Activated naive CD8-positive, alpha-beta T cell treated with anti-CD3 and anti-CD28 coated beads, Interleukin-2, amount 10 ng/mL, durations not matched to agents 7 days and 5 days (primary cell): ENCODE measurements around the gene SLC12A1. TPM values are rescaled to one million over a fixed set of nuclear protein-coding genes. Genes with fewer than 3 reads are reported as not detected.

Source experiments
- ATAC-seq: fragments of 150-1000 bp; cut with Tn5 transposase; one replicate; pipeline ENCODE4 v1.10.0; 2021; ENCODE audit warnings: low read depth, moderate library complexity
- POLR2A ChIA-PET: fragments of 350-600 bp; sonication (Branson Sonifier 250); formaldehyde crosslinking; loops from one replicate; lab custom pipeline; 2021; ENCODE audit warnings: antibody characterized with exemption; lab: Charles Lee
- DNase-seq: peaks from one replicate; pipeline ENCODE4 v3.0.0; 2021
- H3K27ac Mint-ChIP-seq: one replicate; pipeline ENCODE4 v1.8.0; 2022; ENCODE audit warnings: mild to moderate bottlenecking, mixed read lengths
- H3K27me3 Mint-ChIP-seq: one replicate; pipeline ENCODE4 v1.8.0; 2022; ENCODE audit warnings: mild to moderate bottlenecking, moderate library complexity, mixed read lengths
- H3K36me3 Mint-ChIP-seq: one replicate; pipeline ENCODE4 v1.8.0; 2021; ENCODE audit warnings: mild to moderate bottlenecking, mixed read lengths
- H3K4me1 Mint-ChIP-seq: one replicate; pipeline ENCODE4 v1.8.0; 2021; ENCODE audit warnings: mixed read lengths
- H3K4me3 Mint-ChIP-seq: one replicate; pipeline ENCODE4 v1.8.0; 2022; ENCODE audit warnings: mild to moderate bottlenecking, moderate library complexity, mixed read lengths
- H3K9me3 Mint-ChIP-seq: one replicate; pipeline ENCODE4 v1.8.0; 2021; ENCODE audit warnings: mixed read lengths
- total RNA-seq, 2 experiments: library from RNA; stranded (reverse); gene quantifications; one replicate each; pipeline ENCODE4 v1.2.3, GENCODE V29; 2021

Gene SLC12A1
- total RNA-seq, 2 experiments from 2014 or later = not detected

- Mint-ChIP-seq H3K4me1 (peaks cover 27% of the 10 kb centered on the region), H3K27me3 (peaks cover under 1% of the 10 kb centered on the region), H3K9me3 (no peaks in the 10 kb centered on the region), H3K4me3 (peak overlapping the region; percentile 100), H3K36me3 (peaks cover 19% of the 10 kb centered on the region), H3K27ac (peak overlapping the region; percentile 100)
- no peak for DNase-seq
- POLR2A ChIA-PET = interaction anchor here (0.7 kb wide), 1 partner anchor 153 kb away, joined by 3 read pairs; no protein-coding TSS in a partner anchor
- no peak for ATAC-seq
These were observed 124.1 kb downstream of the SLC12A1 start for GRCh38 chr15:48330105-48330785.

GRCh38 chr15:48330855-48331795 is 125.0 kb downstream of the SLC12A1 start, which contains the start of gene DUT:
Gene DUT, plus strand, starts transcription at chr15:48331429. Its CDS starts 87 bp downstream, at chr15:48331516.
- DNase-seq (peak; percentile 87), ATAC-seq (peak; percentile 87)
- no peaks in the 10 kb centered on the region for H3K9me3 Mint-ChIP-seq
- peak within 1 kb of the TSS; percentile 100 for H3K4me3 Mint-ChIP-seq
- POLR2A ChIA-PET = interaction anchor here (0.6 to 1.7 kb wide), 6 partner anchors 10 to 1872 kb away, joined by 3 to 9 read pairs (median 5); partner anchors contain the start of genes CEP152 and MYEF2
- H3K4me1 Mint-ChIP-seq = peaks cover 34% of the 10 kb centered on the region
- H3K27ac Mint-ChIP-seq = peak within 1 kb of the TSS; percentile 100
- H3K36me3 Mint-ChIP-seq = peaks cover 21% of the 10 kb centered on the region
- no peaks in the 10 kb centered on the region for H3K27me3 Mint-ChIP-seq

- peaks cover 41% of the 10 kb centered on the region for H3K4me1 Mint-ChIP-seq
- peaks cover 19% of the 10 kb centered on the region for H3K36me3 Mint-ChIP-seq
These were observed 125.9 kb downstream of the SLC12A1 start for GRCh38 chr15:48331796-48332641.

GRCh38 chr15:48332642-48333034 is 126.5 kb downstream of the SLC12A1 start:
- peaks cover 16% of the 10 kb centered on the region for H3K36me3 Mint-ChIP-seq
- ATAC-seq = no peak
- POLR2A ChIA-PET = interaction anchor here (1.2 to 1.7 kb wide), 4 partner anchors 9 to 478 kb away, joined by 4 to 9 read pairs (median 6); partner anchors contain the start of genes CEP152 and MYEF2
- H3K4me3 Mint-ChIP-seq = peak overlapping the region; percentile 100
- peaks cover 43% of the 10 kb centered on the region for H3K4me1 Mint-ChIP-seq
- DNase-seq = no peak
- H3K27me3 Mint-ChIP-seq = no peaks in the 10 kb centered on the region
- H3K9me3 Mint-ChIP-seq = no peaks in the 10 kb centered on the region
- H3K27ac Mint-ChIP-seq = peak overlapping the region; percentile 95

More at GRCh38 chr15:48331796-48332641, 125.9 kb downstream of the SLC12A1 start:
- Mint-ChIP-seq H3K9me3 (no peaks in the 10 kb centered on the region), H3K27me3 (no peaks in the 10 kb centered on the region), H3K4me3 (peak overlapping the region; percentile 100), H3K27ac (peak overlapping the region; percentile 95)
- POLR2A ChIA-PET = interaction anchor here (0.6 to 1.7 kb wide), 5 partner anchors 9 to 1871 kb away, joined by 4 to 9 read pairs (median 5); partner anchors contain the start of genes CEP152 and MYEF2
- ATAC-seq (peak; percentile 62), DNase-seq (peak; percentile 83)

GRCh38 chr15:48333540-48333939 is 127.4 kb downstream of the SLC12A1 start:
- POLR2A ChIA-PET = no interaction called here
- ATAC-seq = no peak
- Mint-ChIP-seq H3K27ac (peak overlapping the region; percentile 31), H3K9me3 (no peaks in the 10 kb centered on the region), H3K36me3 (peaks cover 14% of the 10 kb centered on the region), H3K27me3 (no peaks in the 10 kb centered on the region), H3K4me1 (peaks cover 45% of the 10 kb centered on the region), H3K4me3 (peak overlapping the region; percentile 100)
- DNase-seq = no peak

GRCh38 chr15:48334260-48334659 is 128.2 kb downstream of the SLC12A1 start:
- H3K27ac Mint-ChIP-seq = peak overlapping the region; percentile 44
- H3K36me3 Mint-ChIP-seq = peaks cover 14% of the 10 kb centered on the region
- ATAC-seq = no peak
- no peaks in the 10 kb centered on the region for H3K27me3 Mint-ChIP-seq
- H3K9me3 Mint-ChIP-seq = no peaks in the 10 kb centered on the region
- peaks cover 45% of the 10 kb centered on the region for H3K4me1 Mint-ChIP-seq
- peak overlapping the region; percentile 100 for H3K4me3 Mint-ChIP-seq
- POLR2A ChIA-PET = interaction anchor here (1.2 kb wide), 1 partner anchor 18 kb away, joined by 5 read pairs; no protein-coding TSS in a partner anchor
- DNase-seq = no peak

GRCh38 chr15:48336940-48337339 is 130.8 kb downstream of the SLC12A1 start:
- H3K9me3 Mint-ChIP-seq = no peaks in the 10 kb centered on the region
- H3K4me1 Mint-ChIP-seq = peaks cover 42% of the 10 kb centered on the region
- POLR2A ChIA-PET = no interaction called here
- peaks cover 25% of the 10 kb centered on the region for H3K36me3 Mint-ChIP-seq
- ATAC-seq (peak; percentile 54), DNase-seq (no peak)
- no peak overlapping the region for H3K4me3 Mint-ChIP-seq
- no peaks in the 10 kb centered on the region for H3K27me3 Mint-ChIP-seq
- no peak overlapping the region for H3K27ac Mint-ChIP-seq

- ATAC-seq (no peak), DNase-seq (no peak)
- POLR2A ChIA-PET = no interaction called here
- H3K27ac Mint-ChIP-seq = no peak overlapping the region
- no peaks in the 10 kb centered on the region for H3K9me3 Mint-ChIP-seq
- no peak overlapping the region for H3K4me3 Mint-ChIP-seq
- H3K36me3 Mint-ChIP-seq = peaks cover 28% of the 10 kb centered on the region
- peaks cover 41% of the 10 kb centered on the region for H3K4me1 Mint-ChIP-seq
- H3K27me3 Mint-ChIP-seq = no peaks in the 10 kb centered on the region
These were observed 131.5 kb downstream of the SLC12A1 start for GRCh38 chr15:48337607-48338006.

- DNase-seq (no peak), ATAC-seq (no peak)
- Mint-ChIP-seq H3K4me3 (no peak overlapping the region), H3K27ac (no peak overlapping the region), H3K9me3 (no peaks in the 10 kb centered on the region), H3K27me3 (no peaks in the 10 kb centered on the region), H3K36me3 (peaks cover 28% of the 10 kb centered on the region), H3K4me1 (peaks cover 20% of the 10 kb centered on the region)
- POLR2A ChIA-PET = no interaction called here
These were observed 134.0 kb downstream of the SLC12A1 start for GRCh38 chr15:48340111-48340510.

GRCh38 chr15:48343865-48344264 is 137.8 kb downstream of the SLC12A1 start:
- POLR2A ChIA-PET = no interaction called here
- no peaks in the 10 kb centered on the region for H3K27me3 Mint-ChIP-seq
- peaks cover 1% of the 10 kb centered on the region for H3K4me1 Mint-ChIP-seq

GRCh38 chr15:48345516-48345915 is 139.4 kb downstream of the SLC12A1 start:
- Mint-ChIP-seq H3K27ac (no peak overlapping the region), H3K4me3 (no peak overlapping the region), H3K9me3 (no peaks in the 10 kb centered on the region), H3K4me1 (peaks cover under 1% of the 10 kb centered on the region), H3K36me3 (peaks cover 15% of the 10 kb centered on the region), H3K27me3 (no peaks in the 10 kb centered on the region)
- ATAC-seq (no peak), DNase-seq (no peak)
- POLR2A ChIA-PET = no interaction called here

More at GRCh38 chr15:48343865-48344264, 137.8 kb downstream of the SLC12A1 start:
- H3K4me3 Mint-ChIP-seq = no peak overlapping the region
- no peak overlapping the region for H3K27ac Mint-ChIP-seq
- H3K9me3 Mint-ChIP-seq = no peaks in the 10 kb centered on the region
- ATAC-seq (no peak), DNase-seq (no peak)
- peaks cover 22% of the 10 kb centered on the region for H3K36me3 Mint-ChIP-seq

GRCh38 chr15:48352474-48353072 is 146.5 kb downstream of the SLC12A1 start:
- DNase-seq (peak; percentile 29), ATAC-seq (peak; percentile 70)
- Mint-ChIP-seq H3K4me1 (peaks cover 3% of the 10 kb centered on the region), H3K27me3 (no peaks in the 10 kb centered on the region), H3K27ac (no peak overlapping the region), H3K9me3 (no peaks in the 10 kb centered on the region), H3K4me3 (no peak overlapping the region), H3K36me3 (no peaks in the 10 kb centered on the region)
- POLR2A ChIA-PET = interaction anchor here (2.0 kb wide), 1 partner anchor 18 kb away, joined by 5 read pairs; no protein-coding TSS in a partner anchor
